DOHH2 (cell line): Measurements from ENCODE around the gene RAD51B.

Experiments used
- H3F3A ChIP-seq: fragments of 200-600 bp; sonication (generic), shearing (Covaris generic); 2 replicates; pipeline ENCODE4 v1.6.0; 2016; ENCODE audit warnings: antibody characterized with exemption, mild to moderate bottlenecking; ENCODE audit not compliant: control insufficient read depth, insufficient read depth
- H3K27ac ChIP-seq: fragments of 200-600 bp; sonication (generic); 2 replicates; pipeline ENCODE4 v1.5.1; 2014; ENCODE audit warnings: low read depth, mild to moderate bottlenecking, low read length, moderate library complexity
- H3K27me3 ChIP-seq: fragments of 200-600 bp; sonication (generic); 2 replicates; pipeline ENCODE4 v1.6.1; 2014; ENCODE audit warnings: mild to moderate bottlenecking, low read length, mixed read lengths; ENCODE audit not compliant: control insufficient read depth
- H3K36me3 ChIP-seq: fragments of 200-600 bp; sonication (generic); 2 replicates; pipeline ENCODE4 v1.6.1; 2014; ENCODE audit warnings: mild to moderate bottlenecking, low read length, moderate library complexity, mixed read lengths; ENCODE audit not compliant: control insufficient read depth
- H3K4me1 ChIP-seq: fragments of 200-600 bp; sonication (generic); 2 replicates; pipeline ENCODE4 v1.6.1; 2014; ENCODE audit warnings: mild to moderate bottlenecking, low read length, mixed read lengths; ENCODE audit not compliant: control insufficient read depth
- H3K4me2 ChIP-seq: fragments of 200-600 bp; sonication (generic); 2 replicates; pipeline ENCODE4 v1.6.0; 2014; ENCODE audit warnings: mild to moderate bottlenecking, low read length, moderate library complexity
- H3K4me3 ChIP-seq: fragments of 200-600 bp; sonication (generic); 2 replicates; pipeline ENCODE4 v1.5.1; 2014; ENCODE audit warnings: mild to moderate bottlenecking, low read length, mixed read lengths
- H3K79me2 ChIP-seq: fragments of 200-600 bp; sonication (generic); 2 replicates; pipeline ENCODE4 v1.6.1; 2014; ENCODE audit warnings: mild to moderate bottlenecking, low read length, mixed read lengths; ENCODE audit not compliant: control insufficient read depth
- H3K9me2 ChIP-seq: fragments of 200-600 bp; sonication (generic); replicated peaks from 2 replicates; pipeline ENCODE4 v1.6.1; 2014; ENCODE audit warnings: mild to moderate bottlenecking, low read length, mixed read lengths; ENCODE audit not compliant: control insufficient read depth
- H3K9me3 ChIP-seq: fragments of 200-600 bp; sonication (generic); 2 replicates; pipeline ENCODE4 v1.6.1; 2014; ENCODE audit warnings: antibody characterized with exemption, low read length, mixed read lengths; ENCODE audit not compliant: control insufficient read depth, insufficient read depth
- H4K20me1 ChIP-seq: fragments of 200-600 bp; sonication (generic); 2 replicates; pipeline ENCODE4 v1.6.0; 2014; ENCODE audit warnings: low read depth, mild to moderate bottlenecking, antibody characterized with exemption, low read length, moderate library complexity; ENCODE audit not compliant: control insufficient read depth, insufficient read depth
- CTCF ChIP-seq: fragments of 200-600 bp; sonication (generic); IDR thresholded peaks from one replicate; pipeline ENCODE4 v1.5.1; 2014; ENCODE audit warnings: antibody characterized with exemption, mild to moderate bottlenecking, low read depth, low read length; ENCODE audit not compliant: poor library complexity, severe bottlenecking
- EZH2phosphoT487 ChIP-seq: fragments of 200-600 bp; sonication (generic); IDR thresholded peaks from 2 replicates; pipeline ENCODE4 v1.6.1; 2017; ENCODE audit warnings: borderline replicate concordance, mild to moderate bottlenecking, antibody characterized with exemption, low read length, moderate library complexity, mixed read lengths

Gene RAD51B

GRCh38 chr14:68734231-68734732, 914.7 kb downstream of the RAD51B start:
- TF ChIP-seq CTCF (no peak), EZH2phosphoT487 (no peak)
- Histone ChIP-seq H3K9me2 (no peaks in the 10 kb centered on the region), H3K9me3 (no peaks in the 10 kb centered on the region), H3K36me3 (no peaks in the 10 kb centered on the region), H3K4me2 (peak overlapping the region; percentile 59), H4K20me1 (no peaks in the 10 kb centered on the region), H3K79me2 (no peaks in the 10 kb centered on the region), H3K4me3 (peak overlapping the region; percentile 49), H3F3A (peaks cover 14% of the 10 kb centered on the region; the same call in 1 of the 2 replicates), H3K4me1 (peaks cover 63% of the 10 kb centered on the region), H3K27ac (peak overlapping the region; percentile 60), H3K27me3 (no peaks in the 10 kb centered on the region)

- no peak overlapping the region for H3K4me2 ChIP-seq
- H3F3A ChIP-seq: peaks cover 14% of the 10 kb centered on the region; the same call in 1 of the 2 replicates
- no peaks in the 10 kb centered on the region for H3K79me2 ChIP-seq
- no peaks in the 10 kb centered on the region for H3K9me2 ChIP-seq
- no peak overlapping the region for H3K27ac ChIP-seq
- H3K9me3 ChIP-seq: peaks cover 6% of the 10 kb centered on the region
- H3K36me3 ChIP-seq: no peaks in the 10 kb centered on the region
- no peaks in the 10 kb centered on the region for H3K27me3 ChIP-seq
- H3K4me1 ChIP-seq: peaks cover 49% of the 10 kb centered on the region
- TF ChIP-seq CTCF: no peak
- TF ChIP-seq EZH2phosphoT487: no peak
- no peak overlapping the region for H3K4me3 ChIP-seq
- H4K20me1 ChIP-seq: no peaks in the 10 kb centered on the region
Observed at GRCh38 chr14:68735856-68736255, 916.3 kb downstream of the RAD51B start.

- H3K4me3 ChIP-seq: no peak overlapping the region
- no peaks in the 10 kb centered on the region for H3K27me3 ChIP-seq
- no peak overlapping the region for H3K4me2 ChIP-seq
- H3K27ac ChIP-seq: no peak overlapping the region
- H3K9me2 ChIP-seq: no peaks in the 10 kb centered on the region
- H3K4me1 ChIP-seq: peaks cover 53% of the 10 kb centered on the region
- no peaks in the 10 kb centered on the region for H3K79me2 ChIP-seq
- H3K9me3 ChIP-seq: peaks cover 11% of the 10 kb centered on the region
- H3F3A ChIP-seq: peaks cover 14% of the 10 kb centered on the region; the same call in 1 of the 2 replicates
- H4K20me1 ChIP-seq: no peaks in the 10 kb centered on the region
- H3K36me3 ChIP-seq: no peaks in the 10 kb centered on the region
- no peak for TF ChIP-seq EZH2phosphoT487
- no peak for TF ChIP-seq CTCF
Observed at GRCh38 chr14:68736471-68736871, 916.9 kb downstream of the RAD51B start.
